ENCODE data around the gene LETM1. TPM values are rescaled to one million over a fixed set of nuclear protein-coding genes. Genes with fewer than 3 reads are reported as not detected.

Gene LETM1
- total and polyA plus RNA-seq, 4 experiments from 2014 or later, result 6.5 to 42.8 (median 25.5) TPM

- Mint-ChIP-seq H3K27me3 (no peaks in the 10 kb centered on the region), H3K9me3 (no peaks in the 10 kb centered on the region), H3K36me3 (peaks cover 0 to 5% of the 10 kb centered on the region in 2 donors), H3K27ac (peak overlapping the region in 2 of 7 donors; percentile 46 to 70), H3K4me3 (no peak overlapping the region), H3K4me1 (peaks cover 16 to 28% (median 21%) of the 10 kb centered on the region in 4 donors)
- H3K4me1 ChIP-seq (ENCODE audit: insufficient read depth, low read length), result peaks cover 6% of the 10 kb centered on the region
- H3K27ac ChIP-seq (ENCODE audit: low read depth, low read length), result no peak overlapping the region
- POLR2A ChIA-PET (ENCODE audit: partially characterized antibody), result interaction anchor here (0.9 to 1.1 kb wide), 3 partner anchors 13 to 16 kb away, joined by 3 to 5 read pairs (median 4); partner anchors contain the start of gene NSD2
- H3K36me3 ChIP-seq (ENCODE audit: insufficient read depth, low read length), result no peaks in the 10 kb centered on the region
- intact Hi-C loops (cut with micrococcal nuclease), result no loop called here
- no peak for DNase-seq
- H3K9me3 ChIP-seq (ENCODE audit: control insufficient read depth in 1 of 2, low read length in 2 of 2), result no peaks in the 10 kb centered on the region
- CTCF ChIA-PET (ENCODE audit: partially characterized antibody), result interaction anchor here (6.4 kb wide), 1 partner anchor 14 kb away, joined by 57 read pairs; no protein-coding TSS in a partner anchor
- H3K27me3 ChIP-seq (ENCODE audit: insufficient read depth, low read length), result no peaks in the 10 kb centered on the region
- no peak overlapping the region for H3K4me3 ChIP-seq (ENCODE audit: low read length in 2 of 2)
These were observed 31.1 kb upstream of the LETM1 start for GRCh38 chr4:1887052-1887451.

DNA sequence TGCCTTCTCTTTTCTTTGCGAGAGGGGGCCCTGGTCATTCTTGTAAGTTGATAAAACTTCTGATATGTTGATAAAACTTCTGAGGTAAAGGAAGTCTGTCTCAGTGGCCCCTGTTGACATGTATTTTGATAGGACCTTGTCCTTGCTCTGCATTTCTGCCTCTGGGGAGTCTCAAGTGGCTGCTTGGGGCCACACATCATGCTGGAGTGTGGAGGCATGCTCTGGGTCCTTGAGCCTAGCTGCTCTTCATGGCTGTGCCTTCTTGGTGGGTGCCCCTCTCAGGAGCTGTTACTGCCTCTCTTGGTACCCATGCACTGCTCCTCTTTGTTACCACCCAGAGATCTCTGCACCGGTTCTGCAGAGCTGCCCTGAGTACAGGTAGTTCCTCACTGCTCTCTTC, 29.5 kb upstream of the LETM1 start:
- Histone ChIP-seq H3K36me3 (ENCODE audit: insufficient read depth, low read length) (no peaks in the 10 kb centered on the region), H3K27ac (ENCODE audit: low read depth, low read length) (no peak overlapping the region), H3K27me3 (ENCODE audit: insufficient read depth, low read length) (no peaks in the 10 kb centered on the region), H3K4me3 (ENCODE audit: low read length in 2 of 2) (no peak overlapping the region), H3K4me1 (ENCODE audit: insufficient read depth, low read length) (peaks cover 12% of the 10 kb centered on the region), H3K9me3 (ENCODE audit: control insufficient read depth in 1 of 2, low read length in 2 of 2) (no peaks in the 10 kb centered on the region)
- peaks cover 21 to 38% (median 27%) of the 10 kb centered on the region in 4 donors for H3K4me1 Mint-ChIP-seq
- intact Hi-C loops (cut with micrococcal nuclease), result no loop called here
- ChIA-PET POLR2A (ENCODE audit: partially characterized antibody) (no interaction called here), CTCF (ENCODE audit: partially characterized antibody) (interaction anchor here (1.3 to 6.4 kb wide), 2 partner anchors 15 to 192 kb away, joined by 3 to 57 read pairs; no protein-coding TSS in a partner anchor)
- no peaks in the 10 kb centered on the region for H3K27me3 Mint-ChIP-seq
- peak overlapping the region in 5 of 7 donors; percentile 6 to 60 (median 53) for H3K27ac Mint-ChIP-seq
- peaks cover 0 to 3% of the 10 kb centered on the region in 2 donors for H3K36me3 Mint-ChIP-seq
- DNase-seq, result no peak
- H3K4me3 Mint-ChIP-seq, result no peak overlapping the region
- no peaks in the 10 kb centered on the region for H3K9me3 Mint-ChIP-seq

GRCh38 chr4:1883583-1883982, 27.6 kb upstream of the LETM1 start:
- no peaks in the 10 kb centered on the region for H3K27me3 ChIP-seq (ENCODE audit: insufficient read depth, low read length)
- CTCF ChIA-PET (ENCODE audit: partially characterized antibody), result interaction anchor here (0.7 to 2.7 kb wide), 2 partner anchors 15 to 61 kb away, joined by 3 to 17 read pairs; no protein-coding TSS in a partner anchor
- H3K36me3 ChIP-seq (ENCODE audit: insufficient read depth, low read length), result no peaks in the 10 kb centered on the region
- no peak overlapping the region for H3K27ac ChIP-seq (ENCODE audit: low read depth, low read length)
- Mint-ChIP-seq H3K27ac (peak overlapping the region in 2 of 7 donors; percentile 30 to 51), H3K4me3 (no peak overlapping the region), H3K36me3 (peaks cover 0 to 3% of the 10 kb centered on the region in 2 donors), H3K9me3 (no peaks in the 10 kb centered on the region), H3K4me1 (peaks cover 24 to 45% (median 34%) of the 10 kb centered on the region in 4 donors), H3K27me3 (no peaks in the 10 kb centered on the region)
- no peaks in the 10 kb centered on the region for H3K9me3 ChIP-seq (ENCODE audit: control insufficient read depth in 1 of 2, low read length in 2 of 2)
- peaks cover 19% of the 10 kb centered on the region for H3K4me1 ChIP-seq (ENCODE audit: insufficient read depth, low read length)
- POLR2A ChIA-PET (ENCODE audit: partially characterized antibody), result interaction anchor here (1.5 kb wide), 1 partner anchor 13 kb away, joined by 6 read pairs; the partner anchor contains the start of gene NSD2
- intact Hi-C loops (cut with micrococcal nuclease), result no loop called here
- no peak for DNase-seq
- no peak overlapping the region for H3K4me3 ChIP-seq (ENCODE audit: low read length in 2 of 2)

DNA sequence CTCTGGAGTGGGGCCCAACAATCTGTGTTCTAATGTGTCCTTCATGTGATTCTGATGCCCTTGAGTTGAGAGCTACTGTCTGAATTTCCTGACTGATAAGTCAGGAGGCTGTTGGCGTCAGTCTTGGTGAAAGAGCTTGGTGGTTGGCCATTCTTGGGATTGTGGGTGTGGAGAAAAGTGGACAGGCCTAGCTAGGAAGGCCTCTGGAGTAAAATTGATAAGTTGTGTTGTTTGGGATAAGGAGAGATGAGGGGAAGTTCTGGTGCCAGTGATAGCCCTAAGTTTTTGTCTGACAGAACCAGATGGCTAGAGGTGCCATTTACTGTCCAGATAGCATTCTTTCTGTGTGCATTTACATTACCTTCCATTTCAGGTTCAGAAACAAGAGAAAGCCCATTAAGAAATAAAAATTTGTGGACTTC, 26.9 kb upstream of the LETM1 start:
- DNase-seq, result no peak
- H3K36me3 Mint-ChIP-seq, result peaks cover 0 to 3% of the 10 kb centered on the region in 2 donors
- H3K27ac Mint-ChIP-seq, result peak overlapping the region in 4 of 7 donors; percentile 18 to 53 (median 38)
- Histone ChIP-seq H3K4me1 (ENCODE audit: insufficient read depth, low read length) (peaks cover 22% of the 10 kb centered on the region), H3K27me3 (ENCODE audit: insufficient read depth, low read length) (no peaks in the 10 kb centered on the region), H3K36me3 (ENCODE audit: insufficient read depth, low read length) (no peaks in the 10 kb centered on the region), H3K9me3 (ENCODE audit: control insufficient read depth in 1 of 2, low read length in 2 of 2) (no peaks in the 10 kb centered on the region), H3K4me3 (ENCODE audit: low read length in 2 of 2) (no peak overlapping the region), H3K27ac (ENCODE audit: low read depth, low read length) (no peak overlapping the region)
- H3K4me3 Mint-ChIP-seq, result no peak overlapping the region
- intact Hi-C loops (cut with micrococcal nuclease), result no loop called here
- CTCF ChIA-PET (ENCODE audit: partially characterized antibody), result interaction anchor here (0.7 to 2.7 kb wide), 2 partner anchors 16 to 61 kb away, joined by 3 to 17 read pairs; no protein-coding TSS in a partner anchor
- POLR2A ChIA-PET (ENCODE audit: partially characterized antibody), result interaction anchor here (1.5 kb wide), 1 partner anchor 12 kb away, joined by 6 read pairs; the partner anchor contains the start of gene NSD2
- no peaks in the 10 kb centered on the region for H3K9me3 Mint-ChIP-seq
- H3K27me3 Mint-ChIP-seq, result no peaks in the 10 kb centered on the region
- peaks cover 28 to 46% (median 38%) of the 10 kb centered on the region in 4 donors for H3K4me1 Mint-ChIP-seq

- Histone ChIP-seq H3K27me3 (ENCODE audit: insufficient read depth, low read length) (no peaks in the 10 kb centered on the region), H3K36me3 (ENCODE audit: insufficient read depth, low read length) (no peaks in the 10 kb centered on the region), H3K4me3 (ENCODE audit: low read length in 2 of 2) (no peak overlapping the region), H3K27ac (ENCODE audit: low read depth, low read length) (no peak overlapping the region), H3K9me3 (ENCODE audit: control insufficient read depth in 1 of 2, low read length in 2 of 2) (no peaks in the 10 kb centered on the region), H3K4me1 (ENCODE audit: insufficient read depth, low read length) (peaks cover 35% of the 10 kb centered on the region)
- Mint-ChIP-seq H3K36me3 (no peaks in the 10 kb centered on the region), H3K4me3 (no peak overlapping the region), H3K9me3 (no peaks in the 10 kb centered on the region), H3K4me1 (peaks cover 30 to 45% (median 36%) of the 10 kb centered on the region in 4 donors), H3K27me3 (no peaks in the 10 kb centered on the region), H3K27ac (peak overlapping the region in 4 of 7 donors; percentile 3 to 61 (median 34))
- POLR2A ChIA-PET (ENCODE audit: partially characterized antibody), result interaction anchor here (0.8 kb wide), 1 partner anchor 10 kb away, joined by 3 read pairs; the partner anchor contains the start of gene NSD2
- no peak for DNase-seq
- intact Hi-C loops (cut with micrococcal nuclease), result no loop called here
- CTCF ChIA-PET (ENCODE audit: partially characterized antibody), result no interaction called here
These were observed 24.4 kb upstream of the LETM1 start for GRCh38 chr4:1880332-1880731.

DNA sequence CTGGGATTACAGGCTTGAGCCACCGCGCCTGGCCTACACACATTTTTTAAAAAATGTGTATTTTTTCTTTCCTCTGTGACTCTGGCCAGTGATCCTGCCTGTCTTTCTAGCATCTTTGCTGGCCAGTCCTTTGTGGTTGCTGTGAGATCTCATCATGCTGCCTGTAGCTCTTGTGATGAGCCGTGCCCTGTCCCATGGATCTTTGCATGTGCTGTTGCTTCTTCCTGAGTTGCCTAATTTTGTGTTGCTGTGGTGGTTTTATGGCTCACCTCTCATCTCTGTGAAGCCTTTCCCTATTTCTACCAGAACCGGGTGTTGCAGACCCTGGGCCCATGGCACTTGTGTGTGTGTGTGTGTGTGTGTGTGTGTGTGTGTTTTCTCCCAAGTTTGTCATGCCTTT, 23.5 kb upstream of the LETM1 start:
- POLR2A ChIA-PET (ENCODE audit: partially characterized antibody), result no interaction called here
- Mint-ChIP-seq H3K27me3 (no peaks in the 10 kb centered on the region), H3K4me1 (peaks cover 32 to 45% (median 39%) of the 10 kb centered on the region in 4 donors)

DNA sequence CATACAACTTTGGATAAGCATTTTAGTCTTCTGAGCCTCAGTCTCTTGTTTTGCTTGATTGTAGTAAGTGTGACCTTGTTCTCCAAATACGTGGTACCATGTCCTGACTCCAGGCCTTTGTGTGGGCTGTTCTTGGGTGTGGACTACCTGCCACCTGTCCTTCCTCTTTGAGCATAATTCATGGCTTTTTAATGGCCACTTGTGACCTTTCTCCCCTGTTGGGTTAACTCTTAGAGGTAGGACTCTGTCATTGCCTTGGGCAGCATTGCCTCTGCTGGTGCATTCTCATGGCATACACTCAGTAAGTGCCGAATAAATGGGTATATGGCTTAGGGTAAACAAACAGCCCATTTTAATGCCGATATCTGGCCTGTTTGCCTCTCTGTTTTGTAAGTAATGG, 18.2 kb upstream of the LETM1 start:
- CTCF ChIA-PET (ENCODE audit: partially characterized antibody), result interaction anchor here (0.8 to 5.3 kb wide), 3 partner anchors 18 to 181 kb away, joined by 3 to 39 read pairs (median 4); partner anchors contain the start of gene LETM1
- POLR2A ChIA-PET (ENCODE audit: partially characterized antibody), result interaction anchor here (2.0 kb wide), 1 partner anchor 18 kb away, joined by 11 read pairs; the partner anchor contains the start of gene LETM1
- intact Hi-C loops (cut with micrococcal nuclease), result loop anchor here (5.0 to 10.0 kb wide), 2 partner anchors 131 to 527 kb away; partner anchors contain the start of genes NELFA and UVSSA
- peak overlapping the region in 5 of 7 donors; percentile 1 to 96 (median 54) for H3K27ac Mint-ChIP-seq
- H3K36me3 Mint-ChIP-seq, result peaks cover 0 to 7% of the 10 kb centered on the region in 2 donors
- Histone ChIP-seq H3K27me3 (ENCODE audit: insufficient read depth, low read length) (no peaks in the 10 kb centered on the region), H3K27ac (ENCODE audit: low read depth, low read length) (no peak overlapping the region), H3K4me1 (ENCODE audit: insufficient read depth, low read length) (peaks cover 55% of the 10 kb centered on the region), H3K9me3 (ENCODE audit: control insufficient read depth in 1 of 2, low read length in 2 of 2) (no peaks in the 10 kb centered on the region), H3K36me3 (ENCODE audit: insufficient read depth, low read length) (no peaks in the 10 kb centered on the region), H3K4me3 (ENCODE audit: low read length in 2 of 2) (no peak overlapping the region)
- no peak for DNase-seq
- H3K27me3 Mint-ChIP-seq, result peaks cover 0 to 3% of the 10 kb centered on the region in 2 donors
- H3K4me1 Mint-ChIP-seq, result peaks cover 33 to 56% (median 47%) of the 10 kb centered on the region in 4 donors
- H3K9me3 Mint-ChIP-seq, result peaks cover 0 to 5% (median 0%) of the 10 kb centered on the region in 8 donors
- H3K4me3 Mint-ChIP-seq, result peak overlapping the region in 5 of 8 donors; percentile 12 to 94 (median 41)

More for the DNA sequence above, 23.5 kb upstream of the LETM1 start:
- DNase-seq, result no peak
- Histone ChIP-seq H3K4me3 (ENCODE audit: low read length in 2 of 2) (no peak overlapping the region), H3K4me1 (ENCODE audit: insufficient read depth, low read length) (peaks cover 40% of the 10 kb centered on the region), H3K27me3 (ENCODE audit: insufficient read depth, low read length) (no peaks in the 10 kb centered on the region), H3K9me3 (ENCODE audit: control insufficient read depth in 1 of 2, low read length in 2 of 2) (no peaks in the 10 kb centered on the region), H3K36me3 (ENCODE audit: insufficient read depth, low read length) (no peaks in the 10 kb centered on the region), H3K27ac (ENCODE audit: low read depth, low read length) (no peak overlapping the region)
- CTCF ChIA-PET (ENCODE audit: partially characterized antibody), result no interaction called here
- intact Hi-C loops (cut with micrococcal nuclease), result loop anchor here (10.0 kb wide), 1 partner anchor 125 kb away; the partner anchor contains the start of gene NELFA
- Mint-ChIP-seq H3K27ac (peak overlapping the region in 2 of 7 donors; percentile 8 to 77), H3K4me3 (no peak overlapping the region), H3K9me3 (no peaks in the 10 kb centered on the region), H3K36me3 (no peaks in the 10 kb centered on the region)
